Transverse colon (tissue), 4 donors: ENCODE data around the gene GNPTAB. TPM values are rescaled to one million over a fixed set of nuclear protein-coding genes. Genes with fewer than 3 reads are reported as not detected.

Experiments
- DNase-seq: peaks from one replicate; pipeline ENCODE4 v3.0.0-alpha.2; 2019
- H3K27ac ChIP-seq, 4 donors: fragments of 200-600 bp; sonication (generic); 2 replicates each; pipeline ENCODE4 v1.5.1; 2016 to 2018; ENCODE audit warnings: inconsistent platforms in 4 of 4
- H3K27me3 ChIP-seq: fragments of 200-600 bp; sonication (generic); 2 replicates; pipeline ENCODE4 v1.5.1; 2017; ENCODE audit warnings: inconsistent platforms
- H3K36me3 ChIP-seq, 4 donors: fragments of 200-600 bp; sonication (generic); 2 replicates each; pipeline ENCODE4 v1.5.1; 2017 to 2019; ENCODE audit warnings: inconsistent platforms in 4 of 4
- H3K4me1 ChIP-seq, 4 donors: fragments of 200-600 bp; sonication (generic); 2 replicates each; pipeline ENCODE4 v1.5.1; 2017 to 2020; ENCODE audit warnings: inconsistent platforms in 4 of 4
- H3K4me3 ChIP-seq, 4 donors: fragments of 200-600 bp; sonication (generic); 1 replicate in 1 of 4; 2 replicates in 3 of 4; pipeline versions ENCODE4 v1.5.1 to v1.6.1; 2017 to 2019; ENCODE audit warnings: inconsistent platforms in 4 of 4
- H3K9me3 ChIP-seq, 2 donors: fragments of 200-600 bp; sonication (generic); 2 replicates each; pipeline ENCODE4 v1.5.1; 2017 to 2019; ENCODE audit warnings: inconsistent platforms in 2 of 2
- EP300 ChIP-seq: sonication (generic); formaldehyde crosslinking; IDR thresholded peaks from one replicate; pipeline ENCODE4 v1.6.1; 2017; ENCODE audit warnings: antibody characterized with exemption, low read depth
- POLR2A ChIP-seq: fragments of 450-650 bp; IDR thresholded peaks from one replicate; pipeline ENCODE4 v1.6.1; 2016; ENCODE audit warnings: antibody characterized with exemption, mild to moderate bottlenecking, moderate library complexity
- POLR2AphosphoS5 ChIP-seq, 3 donors: sonication (generic); formaldehyde crosslinking; IDR thresholded peaks; one replicate each; pipeline ENCODE4 v1.6.1; 2016; ENCODE audit warnings: antibody characterized with exemption in 3 of 3
- WGBS, 2 donors: methylation state at CpG; one replicate each; pipeline ENCODE4 v1.1.5; 2018; ENCODE audit warnings: low coverage in 1 of 2; 5-methylcytosine and 5-hydroxymethylcytosine counted together
- in situ Hi-C, 4 donors: fragments of 200-750 bp; cut with MboI; loops; one replicate each; pipeline versions ENCODE4 v1.15.0 to v1.15.1; 2017; ENCODE audit warnings: low sequenced_read_pairs in 3 of 4, low pct_ligation_motif_present in 1 of 4, low pct_unique_long_range_greater_than_20kb in 1 of 4
- intact Hi-C: fragments of 100-400 bp; cut with DNase I; formaldehyde crosslinking; loops from one replicate; pipeline ENCODE4 v1.15.1; 2023; ENCODE audit warnings: low total_unique reads
- total RNA-seq, 4 donors: library from RNA; depleted of rRNA; stranded (reverse); fragments of >200 nt; gene quantifications; one replicate each; pipeline ENCODE4 v1.1.0, GENCODE V29; 2016
- TF ChIP-seq, protein P1 (sequence below), 5 experiments: fragments of 200-600 bp in 3 of 5; fragments of 450-650 bp in 2 of 5; sonication (generic) in 3 of 5; IDR thresholded peaks; 1 replicate in 2 of 5; 2 replicates in 3 of 5; pipeline ENCODE4 v1.5.1; 2016 to 2017; ENCODE audit warnings: antibody characterized with exemption in 5 of 5, inconsistent platforms in 3 of 5, mild to moderate bottlenecking in 2 of 5, moderate library complexity in 1 of 5

Gene GNPTAB
- total RNA-seq, 4 donors from 2014 or later: 24.1 to 83.0 (median 64.5) TPM

GRCh38 chr12:101703487-101703886, 127.3 kb downstream of the GNPTAB start:
- intact Hi-C loops: no loop called here
- in situ Hi-C loops: no loop called here
- H3K4me3 ChIP-seq: no peak overlapping the region
- DNase-seq: no peak
- peaks cover 0 to 68% (median 48%) of the 10 kb centered on the region in 4 donors for H3K4me1 ChIP-seq
- no peak overlapping the region for H3K27ac ChIP-seq
- no peaks in the 10 kb centered on the region for H3K9me3 ChIP-seq
- no peaks in the 10 kb centered on the region for H3K36me3 ChIP-seq
- WGBS, 2 donors: 56 to 69% methylated on average over 1 to 3 of the region's 3 CpGs
- TF ChIP-seq, protein P1, sequence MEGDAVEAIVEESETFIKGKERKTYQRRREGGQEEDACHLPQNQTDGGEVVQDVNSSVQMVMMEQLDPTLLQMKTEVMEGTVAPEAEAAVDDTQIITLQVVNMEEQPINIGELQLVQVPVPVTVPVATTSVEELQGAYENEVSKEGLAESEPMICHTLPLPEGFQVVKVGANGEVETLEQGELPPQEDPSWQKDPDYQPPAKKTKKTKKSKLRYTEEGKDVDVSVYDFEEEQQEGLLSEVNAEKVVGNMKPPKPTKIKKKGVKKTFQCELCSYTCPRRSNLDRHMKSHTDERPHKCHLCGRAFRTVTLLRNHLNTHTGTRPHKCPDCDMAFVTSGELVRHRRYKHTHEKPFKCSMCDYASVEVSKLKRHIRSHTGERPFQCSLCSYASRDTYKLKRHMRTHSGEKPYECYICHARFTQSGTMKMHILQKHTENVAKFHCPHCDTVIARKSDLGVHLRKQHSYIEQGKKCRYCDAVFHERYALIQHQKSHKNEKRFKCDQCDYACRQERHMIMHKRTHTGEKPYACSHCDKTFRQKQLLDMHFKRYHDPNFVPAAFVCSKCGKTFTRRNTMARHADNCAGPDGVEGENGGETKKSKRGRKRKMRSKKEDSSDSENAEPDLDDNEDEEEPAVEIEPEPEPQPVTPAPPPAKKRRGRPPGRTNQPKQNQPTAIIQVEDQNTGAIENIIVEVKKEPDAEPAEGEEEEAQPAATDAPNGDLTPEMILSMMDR (IDR thresholded peaks at IDR 0.05): no peak
- no peak for TF ChIP-seq POLR2A
- TF ChIP-seq POLR2AphosphoS5 (IDR thresholded peaks at IDR 0.05): no peak
- TF ChIP-seq EP300: no peak
- H3K27me3 ChIP-seq: no peaks in the 10 kb centered on the region

GRCh38 chr12:101700299-101700820, 130.4 kb downstream of the GNPTAB start:
- no peaks in the 10 kb centered on the region for H3K27me3 ChIP-seq
- no peak for DNase-seq
- peaks cover 11 to 66% (median 44%) of the 10 kb centered on the region in 4 donors for H3K4me1 ChIP-seq
- in situ Hi-C loops: no loop called here
- 70 to 72% methylated on average over 2 of the region's 2 CpGs for WGBS, 2 donors
- H3K27ac ChIP-seq: peak overlapping the region in 3 of 4 donors; percentile 6 to 97 (median 23)
- no peak for TF ChIP-seq POLR2AphosphoS5 (IDR thresholded peaks at IDR 0.05)
- TF ChIP-seq, protein P1 (IDR thresholded peaks at IDR 0.05): no peak
- no peaks in the 10 kb centered on the region for H3K36me3 ChIP-seq
- no peaks in the 10 kb centered on the region for H3K9me3 ChIP-seq
- intact Hi-C loops: no loop called here
- H3K4me3 ChIP-seq: peak overlapping the region in 1 of 4 donors; percentile 83

DNA sequence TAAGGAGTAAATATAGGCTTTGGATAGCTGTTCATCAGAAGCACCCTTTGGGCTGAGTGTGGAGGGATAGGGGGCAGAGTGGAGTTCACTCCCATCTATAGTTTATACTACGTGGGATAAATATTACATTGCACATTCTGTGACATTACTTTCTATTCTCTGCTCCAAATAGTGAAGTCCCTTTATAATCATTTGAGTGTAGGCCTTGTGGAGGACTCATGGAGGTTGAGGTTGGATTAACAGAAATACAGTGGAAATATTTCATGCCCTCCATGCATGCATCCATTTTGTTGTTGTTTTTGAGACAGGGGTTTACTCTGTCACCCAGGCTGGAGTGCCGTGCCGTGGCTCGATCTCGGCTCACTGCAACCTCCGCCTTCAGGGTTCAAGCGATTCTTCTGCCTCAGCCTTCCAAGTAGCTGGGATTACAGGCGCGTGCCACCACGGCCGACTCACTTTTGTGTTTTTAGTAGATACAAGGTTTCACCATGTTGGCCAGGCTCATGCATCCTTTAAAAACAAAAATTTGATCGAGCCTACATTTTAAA, 131.9 kb downstream of the GNPTAB start:
- Histone ChIP-seq H3K36me3 (no peaks in the 10 kb centered on the region), H3K4me3 (peak overlapping the region; percentile 76 to 92 (median 81)), H3K4me1 (peaks cover 11 to 69% (median 47%) of the 10 kb centered on the region in 4 donors), H3K27me3 (no peaks in the 10 kb centered on the region), H3K9me3 (no peaks in the 10 kb centered on the region), H3K27ac (peak overlapping the region; percentile 94 to 97 (median 96))
- no peak for DNase-seq
- TF ChIP-seq, protein P1 (IDR thresholded peaks at IDR 0.05): no peak
- TF ChIP-seq POLR2A: no peak
- no peak for TF ChIP-seq EP300
- no peak for TF ChIP-seq POLR2AphosphoS5 (IDR thresholded peaks at IDR 0.05)
- intact Hi-C loops (no loop called here), in situ Hi-C loops (no loop called here)
- 28 to 53% methylated on average over 2 to 12 of the region's 12 CpGs for WGBS, 2 donors

DNA sequence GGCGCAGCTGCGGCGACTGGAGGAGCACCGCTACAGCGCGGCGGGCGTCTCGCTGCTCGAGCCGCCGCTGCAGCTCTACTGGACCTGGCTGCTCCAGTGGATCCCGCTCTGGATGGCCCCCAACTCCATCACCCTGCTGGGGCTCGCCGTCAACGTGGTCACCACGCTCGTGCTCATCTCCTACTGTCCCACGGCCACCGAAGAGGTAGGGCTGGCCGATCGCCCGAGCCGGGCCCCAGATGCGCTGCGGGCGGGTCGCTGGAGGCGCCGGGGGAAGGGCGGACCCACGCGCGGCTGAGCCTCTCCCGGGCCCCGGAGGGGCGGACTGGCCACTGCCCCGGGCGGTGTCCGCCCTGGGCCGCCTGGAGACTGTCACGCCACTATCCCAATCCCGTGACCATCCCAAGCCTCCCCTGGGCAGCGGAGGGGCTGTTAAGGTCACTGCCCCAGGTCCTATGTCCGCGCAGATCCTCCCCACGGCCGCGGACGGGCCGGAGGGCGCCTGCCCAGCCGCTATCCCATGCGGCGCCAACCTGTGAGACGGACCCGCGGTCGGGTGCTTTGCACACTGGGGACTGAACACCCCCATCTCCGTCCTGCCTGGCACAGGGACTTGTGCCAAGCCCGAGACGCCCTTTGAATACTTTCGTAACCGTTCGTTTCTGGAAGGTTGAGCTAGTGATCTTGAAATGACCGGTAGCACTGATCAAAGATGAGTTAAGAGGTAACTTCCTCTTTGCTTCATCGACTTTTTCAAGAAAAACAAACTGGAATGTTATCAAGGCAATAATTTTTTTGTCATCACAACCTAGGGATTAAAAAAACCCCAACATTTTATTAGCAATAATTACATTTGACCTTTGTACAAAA, 132.6 kb downstream of the GNPTAB start:
- no peaks in the 10 kb centered on the region for H3K27me3 ChIP-seq
- H3K36me3 ChIP-seq: no peaks in the 10 kb centered on the region
- in situ Hi-C loops: no loop called here
- DNase-seq: peak; percentile 68
- intact Hi-C loops: no loop called here
- 0% methylated on average over 30 of the region's 67 CpGs; no CpG with 5 or more reads in 1 of the 2 donors for WGBS, 2 donors
- TF ChIP-seq, protein P1 (IDR thresholded peaks at IDR 0.05): no peak
- TF ChIP-seq POLR2AphosphoS5 (IDR thresholded peaks at IDR 0.05) (peak; percentile 2 to 45 (median 34)), POLR2A (peak; percentile 64)
- H3K4me3 ChIP-seq: peak overlapping the region; percentile 76 to 92 (median 81)
- peak overlapping the region; percentile 94 to 97 (median 96) for H3K27ac ChIP-seq
- H3K4me1 ChIP-seq: peaks cover 11 to 62% (median 47%) of the 10 kb centered on the region in 4 donors
- no peaks in the 10 kb centered on the region for H3K9me3 ChIP-seq
